Activated CD4-positive, alpha-beta T cell treated with anti-CD3 and anti-CD28 coated beads, Interleukin-2, amount 10 ng/mL, durations not matched to agents 7 days and 5 days (primary cell): ENCODE results near the gene SOX14. TPM values are rescaled to one million over a fixed set of nuclear protein-coding genes. Genes with fewer than 3 reads are reported as not detected.

Experiments
- total RNA-seq, 2 experiments: library from RNA; stranded (reverse); gene quantifications; one replicate each; pipeline ENCODE4 v1.2.3, GENCODE V29; 2021

Gene SOX14
- total RNA-seq, 2 experiments from 2014 or later: not detected

Other genes starting within 250 kb of the SOX14 start
- gene CLDN18, start 245.8 kb downstream of the SOX14 start, total RNA-seq: not detected